OCI-LY7 (cell line): ENCODE results near the gene AWAT1. TPM values are rescaled to one million over a fixed set of nuclear protein-coding genes. Genes with fewer than 3 reads are reported as not detected.

Experiments used
- BruUV-seq: library from RNA; stranded (reverse); fragments of 400-500 nt; replicated peaks from 2 replicates; lab custom pipeline; 2021; lab: Mats Ljungman, UMichigan
- CTCF ChIA-PET: fragments of 300-600 bp; sonication (Branson Sonifier 250); formaldehyde crosslinking; loops from one replicate; lab custom pipeline; 2022; ENCODE audit warnings: antibody characterized with exemption; ENCODE audit not compliant: unreplicated experiment; lab: Charles Lee
- POLR2A ChIA-PET: fragments of 300-600 bp; sonication (Branson Sonifier 250); formaldehyde crosslinking; loops from one replicate; lab custom pipeline; 2022; ENCODE audit warnings: antibody characterized with exemption; lab: Charles Lee
- DNase-seq: peaks from one replicate; pipeline ENCODE4 v3.0.0-alpha.2; 2015; ENCODE audit warnings: low spot score
- H2AFZ ChIP-seq: fragments of 200-600 bp; sonication (generic), shearing (Covaris generic); 2 replicates; pipeline ENCODE4 v1.6.1; 2014; ENCODE audit warnings: mild to moderate bottlenecking, antibody characterized with exemption, low read length, moderate library complexity
- H3K27ac ChIP-seq: fragments of 200-600 bp; sonication (generic); 2 replicates; pipeline ENCODE4 v1.5.1; 2014; ENCODE audit warnings: mixed run types, low read depth, mild to moderate bottlenecking, moderate library complexity, low read length, inconsistent platforms; ENCODE audit not compliant: poor library complexity, severe bottlenecking
- H3K36me3 ChIP-seq: fragments of 200-600 bp; sonication (generic); 2 replicates; pipeline ENCODE4 v1.6.1; 2014; ENCODE audit warnings: mild to moderate bottlenecking, antibody characterized with exemption, low read length, moderate library complexity, mixed read lengths; ENCODE audit not compliant: insufficient read depth
- H3K4me1 ChIP-seq: fragments of 200-600 bp; sonication (generic); 2 replicates; pipeline ENCODE4 v1.5.1; 2014; ENCODE audit warnings: mild to moderate bottlenecking, low read length; ENCODE audit not compliant: insufficient read depth, poor library complexity, severe bottlenecking
- H3K4me2 ChIP-seq: fragments of 200-600 bp; sonication (generic); 2 replicates; pipeline ENCODE4 v1.6.1; 2014; ENCODE audit warnings: mild to moderate bottlenecking, low read length
- H3K4me3 ChIP-seq: fragments of 200-600 bp; sonication (generic); 2 replicates; pipeline ENCODE4 v1.5.1; 2014; ENCODE audit warnings: mild to moderate bottlenecking, low read depth, low read length; ENCODE audit not compliant: poor library complexity, severe bottlenecking
- H3K79me2 ChIP-seq: fragments of 200-600 bp; sonication (generic); 2 replicates; pipeline ENCODE4 v1.6.1; 2016; ENCODE audit warnings: low read depth, mild to moderate bottlenecking, low read length, moderate library complexity, mixed read lengths; ENCODE audit not compliant: insufficient read depth
- H3K9me2 ChIP-seq: fragments of 200-600 bp; sonication (generic); 2 replicates; pipeline ENCODE4 v1.6.1; 2016; ENCODE audit warnings: mild to moderate bottlenecking, low read length, mixed read lengths; ENCODE audit not compliant: insufficient read depth
- H3K9me3 ChIP-seq: fragments of 200-600 bp; sonication (generic); 2 replicates; pipeline ENCODE4 v1.6.1; 2014; ENCODE audit warnings: mild to moderate bottlenecking, mixed run types, low read length, mixed read lengths
- H4K20me1 ChIP-seq: fragments of 200-600 bp; sonication (generic); 2 replicates; pipeline ENCODE4 v1.6.1; 2014; ENCODE audit warnings: mild to moderate bottlenecking, antibody characterized with exemption, low read length, moderate library complexity, mixed read lengths; ENCODE audit not compliant: insufficient read depth
- CTCF ChIP-seq: fragments of 200-600 bp; sonication (generic); conservative IDR thresholded peaks from 2 replicates; pipeline ENCODE4 v1.5.1; 2014; ENCODE audit warnings: mild to moderate bottlenecking, antibody characterized with exemption, low read length, moderate library complexity, mixed read lengths
- EZH2phosphoT487 ChIP-seq: fragments of 200-600 bp; sonication (generic); IDR thresholded peaks from 2 replicates; pipeline ENCODE4 v1.6.1; 2018; ENCODE audit warnings: low read depth, borderline replicate concordance, mild to moderate bottlenecking, mixed run types, antibody characterized with exemption, low read length, moderate library complexity, mixed read lengths
- intact Hi-C: fragments of 100-400 bp; cut with micrococcal nuclease; formaldehyde crosslinking; loops from one replicate; pipeline ENCODE4 v1.10.0; 2022; ENCODE audit not compliant: unreplicated experiment
- total RNA-seq, 2 experiments: library from RNA; depleted of rRNA in 1 of 2; stranded (reverse); fragments of >200 nt in 1 of 2; shearing (Covaris generic) in 1 of 2; gene quantifications; 2 replicates each; pipeline ENCODE4 v1.2.3, GENCODE V29; 2014 to 2022

The AWAT1 gene
- total RNA-seq, 2 experiments from 2014 or later, result not detected

GRCh38 chrX:70260104-70260503, 25.6 kb downstream of the AWAT1 start, which contains the start of gene P2RY4:
Gene P2RY4, minus strand, starts transcription at chrX:70260204. Its CDS starts 580 bp downstream, at chrX:70259624.
- Histone ChIP-seq H3K36me3 (no peaks in the 10 kb centered on the region), H3K4me2 (no peak within 1 kb of the TSS), H3K9me2 (no peaks in the 10 kb centered on the region), H3K4me1 (no peaks in the 10 kb centered on the region), H3K79me2 (no peaks in the 10 kb centered on the region), H2AFZ (no peak within 1 kb of the TSS), H3K27ac (no peak within 1 kb of the TSS), H3K9me3 (no peaks in the 10 kb centered on the region), H3K4me3 (no peak within 1 kb of the TSS), H4K20me1 (no peaks in the 10 kb centered on the region)
- intact Hi-C loops, result no loop called here
- DNase-seq, result no peak
- POLR2A ChIA-PET, result no interaction called here
- TF ChIP-seq CTCF (no peak), EZH2phosphoT487 (no peak)
- CTCF ChIA-PET, result no interaction called here
- no TSS peak for BruUV-seq

- no peaks in the 10 kb centered on the region for H3K79me2 ChIP-seq
- H3K27ac ChIP-seq, result no peak overlapping the region
- no peaks in the 10 kb centered on the region for H4K20me1 ChIP-seq
- POLR2A ChIA-PET, result no interaction called here
- intact Hi-C loops, result no loop called here
- TF ChIP-seq EZH2phosphoT487, result no peak
- TF ChIP-seq CTCF, result peak; percentile 64
- H3K4me1 ChIP-seq, result no peaks in the 10 kb centered on the region
- CTCF ChIA-PET, result no interaction called here
- BruUV-seq, result no TSS peak
- H2AFZ ChIP-seq, result no peak overlapping the region
- H3K36me3 ChIP-seq, result no peaks in the 10 kb centered on the region
- no peak overlapping the region for H3K4me2 ChIP-seq
- no peaks in the 10 kb centered on the region for H3K9me2 ChIP-seq
- H3K4me3 ChIP-seq, result no peak overlapping the region
- peak; percentile 46 for DNase-seq
- no peaks in the 10 kb centered on the region for H3K9me3 ChIP-seq
Observed at GRCh38 chrX:70262952-70263567, 28.6 kb downstream of the AWAT1 start.

- no peak overlapping the region for H2AFZ ChIP-seq
- CTCF ChIA-PET, result no interaction called here
- no peaks in the 10 kb centered on the region for H3K79me2 ChIP-seq
- DNase-seq, result no peak
- intact Hi-C loops, result no loop called here
- H3K9me2 ChIP-seq, result no peaks in the 10 kb centered on the region
- BruUV-seq, result no TSS peak
- POLR2A ChIA-PET, result no interaction called here
- H3K27ac ChIP-seq, result no peak overlapping the region
- no peaks in the 10 kb centered on the region for H4K20me1 ChIP-seq
- H3K9me3 ChIP-seq, result no peaks in the 10 kb centered on the region
- no peak for TF ChIP-seq EZH2phosphoT487
- no peak for TF ChIP-seq CTCF
- H3K4me2 ChIP-seq, result no peak overlapping the region
- H3K4me1 ChIP-seq, result no peaks in the 10 kb centered on the region
- no peaks in the 10 kb centered on the region for H3K36me3 ChIP-seq
- H3K4me3 ChIP-seq, result no peak overlapping the region
Observed at GRCh38 chrX:70264784-70265183, 30.3 kb downstream of the AWAT1 start.
